ENCODE data around the gene KCNG3. TPM values are rescaled to one million over a fixed set of nuclear protein-coding genes. Genes with fewer than 3 reads are reported as not detected.
A peak's percentile ranks its signal among the peaks of the same experiment; 100 is the strongest.

The KCNG3 gene
- total RNA-seq, 1 experiment from 2014 or later, result 4.3 TPM

DNA sequence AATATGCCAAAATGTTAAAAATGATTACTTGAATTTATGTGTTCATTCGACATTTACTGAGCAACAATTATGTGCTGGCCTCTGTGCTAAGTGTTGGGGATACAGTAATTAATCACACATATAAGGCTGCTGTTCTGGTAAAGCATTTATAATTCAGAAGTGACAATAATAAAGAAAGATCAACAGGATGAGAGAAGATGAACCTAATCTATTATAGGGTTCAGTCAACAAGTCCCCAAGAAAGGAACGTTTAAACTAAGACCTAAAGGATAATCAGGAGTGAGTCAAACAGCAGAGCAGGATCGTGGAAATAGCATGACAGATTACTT is 72.7 kb downstream of the KCNG3 start:
- ChIA-PET CTCF (no interaction called here), POLR2A (no interaction called here)
- in situ Hi-C loops (cut with HindIII; ENCODE audit: low pct_unique_long_range_greater_than_20kb, low sequenced_read_pairs), result no loop called here
- peaks cover 15% of the 10 kb centered on the region for H3K4me1 ChIP-seq (ENCODE audit: control insufficient read depth, insufficient read depth, low read length)
- DNase-seq (ENCODE audit: low read depth, low spot score), result no peak
- ATAC-seq, result peak; percentile 39
- H3K36me3 ChIP-seq (ENCODE audit: control insufficient read depth, insufficient read depth, low read length), result no peaks in the 10 kb centered on the region
- no TSS peak for BruUV-seq (replicated peaks)
- H3K4me3 ChIP-seq (ENCODE audit: low read depth in 2 of 2, low read length in 2 of 2), result no peak overlapping the region
- H3K27me3 ChIP-seq (ENCODE audit: control insufficient read depth, insufficient read depth, low read length), result no peaks in the 10 kb centered on the region
- H3K9me3 ChIP-seq (ENCODE audit: control insufficient read depth, insufficient read depth, low read depth, low read length), result no peaks in the 10 kb centered on the region
- intact Hi-C loops (cut with micrococcal nuclease; ENCODE audit: unreplicated experiment), result no loop called here
- TF ChIP-seq, protein P1, sequence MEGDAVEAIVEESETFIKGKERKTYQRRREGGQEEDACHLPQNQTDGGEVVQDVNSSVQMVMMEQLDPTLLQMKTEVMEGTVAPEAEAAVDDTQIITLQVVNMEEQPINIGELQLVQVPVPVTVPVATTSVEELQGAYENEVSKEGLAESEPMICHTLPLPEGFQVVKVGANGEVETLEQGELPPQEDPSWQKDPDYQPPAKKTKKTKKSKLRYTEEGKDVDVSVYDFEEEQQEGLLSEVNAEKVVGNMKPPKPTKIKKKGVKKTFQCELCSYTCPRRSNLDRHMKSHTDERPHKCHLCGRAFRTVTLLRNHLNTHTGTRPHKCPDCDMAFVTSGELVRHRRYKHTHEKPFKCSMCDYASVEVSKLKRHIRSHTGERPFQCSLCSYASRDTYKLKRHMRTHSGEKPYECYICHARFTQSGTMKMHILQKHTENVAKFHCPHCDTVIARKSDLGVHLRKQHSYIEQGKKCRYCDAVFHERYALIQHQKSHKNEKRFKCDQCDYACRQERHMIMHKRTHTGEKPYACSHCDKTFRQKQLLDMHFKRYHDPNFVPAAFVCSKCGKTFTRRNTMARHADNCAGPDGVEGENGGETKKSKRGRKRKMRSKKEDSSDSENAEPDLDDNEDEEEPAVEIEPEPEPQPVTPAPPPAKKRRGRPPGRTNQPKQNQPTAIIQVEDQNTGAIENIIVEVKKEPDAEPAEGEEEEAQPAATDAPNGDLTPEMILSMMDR (IDR thresholded peaks at IDR 0.05), result no peak
- TF ChIP-seq SIN3A (IDR thresholded peaks at IDR 0.05; ENCODE audit: borderline replicate concordance, insufficient read depth, low read depth, low read length), result no peak
- no peak for TF ChIP-seq POLR2AphosphoS5 (IDR thresholded peaks at IDR 0.05; ENCODE audit: low read depth, low read length)
- TF ChIP-seq, protein P2, sequence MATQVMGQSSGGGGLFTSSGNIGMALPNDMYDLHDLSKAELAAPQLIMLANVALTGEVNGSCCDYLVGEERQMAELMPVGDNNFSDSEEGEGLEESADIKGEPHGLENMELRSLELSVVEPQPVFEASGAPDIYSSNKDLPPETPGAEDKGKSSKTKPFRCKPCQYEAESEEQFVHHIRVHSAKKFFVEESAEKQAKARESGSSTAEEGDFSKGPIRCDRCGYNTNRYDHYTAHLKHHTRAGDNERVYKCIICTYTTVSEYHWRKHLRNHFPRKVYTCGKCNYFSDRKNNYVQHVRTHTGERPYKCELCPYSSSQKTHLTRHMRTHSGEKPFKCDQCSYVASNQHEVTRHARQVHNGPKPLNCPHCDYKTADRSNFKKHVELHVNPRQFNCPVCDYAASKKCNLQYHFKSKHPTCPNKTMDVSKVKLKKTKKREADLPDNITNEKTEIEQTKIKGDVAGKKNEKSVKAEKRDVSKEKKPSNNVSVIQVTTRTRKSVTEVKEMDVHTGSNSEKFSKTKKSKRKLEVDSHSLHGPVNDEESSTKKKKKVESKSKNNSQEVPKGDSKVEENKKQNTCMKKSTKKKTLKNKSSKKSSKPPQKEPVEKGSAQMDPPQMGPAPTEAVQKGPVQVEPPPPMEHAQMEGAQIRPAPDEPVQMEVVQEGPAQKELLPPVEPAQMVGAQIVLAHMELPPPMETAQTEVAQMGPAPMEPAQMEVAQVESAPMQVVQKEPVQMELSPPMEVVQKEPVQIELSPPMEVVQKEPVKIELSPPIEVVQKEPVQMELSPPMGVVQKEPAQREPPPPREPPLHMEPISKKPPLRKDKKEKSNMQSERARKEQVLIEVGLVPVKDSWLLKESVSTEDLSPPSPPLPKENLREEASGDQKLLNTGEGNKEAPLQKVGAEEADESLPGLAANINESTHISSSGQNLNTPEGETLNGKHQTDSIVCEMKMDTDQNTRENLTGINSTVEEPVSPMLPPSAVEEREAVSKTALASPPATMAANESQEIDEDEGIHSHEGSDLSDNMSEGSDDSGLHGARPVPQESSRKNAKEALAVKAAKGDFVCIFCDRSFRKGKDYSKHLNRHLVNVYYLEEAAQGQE (IDR thresholded peaks at IDR 0.05; ENCODE audit: insufficient read depth in 1 of 2, low read depth in 2 of 2, low read length in 1 of 2), result no peak
- no peak for TF ChIP-seq TCF7L2 (IDR thresholded peaks at IDR 0.05; ENCODE audit: low read depth, low read length)
- no peak overlapping the region for H3K27ac ChIP-seq (ENCODE audit: low read length)

DNA sequence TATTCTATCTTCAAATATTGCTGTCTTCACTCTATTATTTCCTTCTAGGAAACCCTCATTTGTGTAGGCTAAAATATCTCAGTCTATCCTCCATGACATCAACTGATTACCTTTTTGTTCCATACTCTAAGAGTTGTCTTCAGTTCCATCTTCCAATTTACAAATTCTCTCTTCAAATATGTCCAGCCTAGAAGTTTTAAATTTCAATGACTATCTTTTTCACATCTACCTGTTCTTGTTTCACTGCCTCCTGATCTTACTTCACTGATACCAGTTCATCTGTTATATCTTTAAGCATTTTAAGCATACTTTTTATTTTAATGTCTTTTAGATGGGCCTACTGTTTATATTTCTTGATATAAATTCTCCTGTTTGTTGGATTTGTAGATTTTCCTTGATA is 79.1 kb downstream of the KCNG3 start:
- Histone ChIP-seq H3K27ac (ENCODE audit: low read length) (no peak overlapping the region), H3K4me3 (ENCODE audit: low read depth in 2 of 2, low read length in 2 of 2) (no peak overlapping the region), H3K9me3 (ENCODE audit: control insufficient read depth, insufficient read depth, low read depth, low read length) (peaks cover 18% of the 10 kb centered on the region; the same call in 1 of the 2 replicates), H3K4me1 (ENCODE audit: control insufficient read depth, insufficient read depth, low read length) (no peaks in the 10 kb centered on the region), H3K27me3 (ENCODE audit: control insufficient read depth, insufficient read depth, low read length) (no peaks in the 10 kb centered on the region), H3K36me3 (ENCODE audit: control insufficient read depth, insufficient read depth, low read length) (no peaks in the 10 kb centered on the region)
- BruUV-seq (replicated peaks), result no TSS peak
- TF ChIP-seq, protein P1 (IDR thresholded peaks at IDR 0.05), result no peak
- TF ChIP-seq SIN3A (IDR thresholded peaks at IDR 0.05; ENCODE audit: borderline replicate concordance, insufficient read depth, low read depth, low read length), result no peak
- TF ChIP-seq TCF7L2 (IDR thresholded peaks at IDR 0.05; ENCODE audit: low read depth, low read length), result no peak
- no peak for TF ChIP-seq POLR2AphosphoS5 (IDR thresholded peaks at IDR 0.05; ENCODE audit: low read depth, low read length)
- TF ChIP-seq, protein P2 (IDR thresholded peaks at IDR 0.05; ENCODE audit: insufficient read depth in 1 of 2, low read depth in 2 of 2, low read length in 1 of 2), result no peak
- ATAC-seq (no peak), DNase-seq (ENCODE audit: low read depth, low spot score) (no peak)
- POLR2A ChIA-PET, result no interaction called here
- in situ Hi-C loops (cut with HindIII; ENCODE audit: low pct_unique_long_range_greater_than_20kb, low sequenced_read_pairs) (no loop called here), intact Hi-C loops (cut with micrococcal nuclease; ENCODE audit: unreplicated experiment) (no loop called here)
- CTCF ChIA-PET, result no interaction called here
